SK-N-SH treated with all-trans-retinoic acid at 6 μM for 48 hours (cell line): ENCODE measurements around the gene CARD8.

Experiments used
- ATAC-seq: fragments of 200-7000 bp; cut with Tn5 transposase; 3 replicates; pipeline ENCODE4 v1.9.1; 2020; ENCODE audit warnings: mild to moderate bottlenecking, moderate library complexity
- ARNTL ChIP-seq: fragments of 450-650 bp; formaldehyde crosslinking; IDR thresholded peaks from 2 replicates; pipeline ENCODE4 v1.5.0; 2020; ENCODE audit warnings: low read depth, mild to moderate bottlenecking, moderate library complexity, borderline replicate concordance
- BACH2 ChIP-seq: fragments of 250-450 bp; sonication (Bioruptor Pico); IDR thresholded peaks from 2 replicates; pipeline ENCODE4 v1.9.0; 2021; ENCODE audit warnings: mild to moderate bottlenecking, borderline replicate concordance
- ESRRG ChIP-seq: fragments of 250-450 bp; sonication (Bioruptor Pico); IDR thresholded peaks from 2 replicates; pipeline ENCODE4 v1.6.1; 2021; ENCODE audit warnings: mild to moderate bottlenecking
- GLIS3 ChIP-seq: fragments of 250-450 bp; sonication (Bioruptor Pico); IDR thresholded peaks from 2 replicates; pipeline ENCODE4 v1.5.0; 2020; ENCODE audit warnings: mild to moderate bottlenecking, moderate library complexity
- ISL1 ChIP-seq: fragments of 250-450 bp; sonication (Bioruptor Pico); IDR thresholded peaks from 2 replicates; pipeline ENCODE4 v2.1.2; 2022; ENCODE audit warnings: mild to moderate bottlenecking, moderate library complexity
- OSR1 ChIP-seq: fragments of 250-450 bp; sonication (Bioruptor Pico); IDR thresholded peaks from 2 replicates; pipeline ENCODE4 v1.8.0; 2022; ENCODE audit warnings: moderate library complexity, mild to moderate bottlenecking, inconsistent platforms
- SNAI2 ChIP-seq: fragments of 250-450 bp; sonication (Bioruptor Pico); IDR thresholded peaks from 2 replicates; pipeline ENCODE4 v1.5.0; 2020; ENCODE audit warnings: mild to moderate bottlenecking, moderate library complexity
- TOX ChIP-seq: fragments of 250-450 bp; sonication (Bioruptor Pico); IDR thresholded peaks from 2 replicates; pipeline ENCODE4 v1.8.0; 2021; ENCODE audit warnings: mild to moderate bottlenecking, moderate library complexity, borderline replicate concordance
- ZFP3 ChIP-seq: fragments of 250-450 bp; sonication (Bioruptor Pico); IDR thresholded peaks from 2 replicates; pipeline ENCODE4 v1.5.0; 2020; ENCODE audit warnings: mild to moderate bottlenecking, moderate library complexity
- ZFP30 ChIP-seq: fragments of 450-650 bp; formaldehyde crosslinking; IDR thresholded peaks from 2 replicates; pipeline ENCODE4 v1.5.0; 2022; ENCODE audit warnings: mild to moderate bottlenecking, moderate library complexity
- ZNF565 ChIP-seq: fragments of 450-650 bp; formaldehyde crosslinking; conservative IDR thresholded peaks from 2 replicates; pipeline ENCODE4 v1.5.0; 2020; ENCODE audit warnings: low read depth, mild to moderate bottlenecking, moderate library complexity
- TF ChIP-seq, protein P1 (sequence below): fragments of 250-450 bp; sonication (Bioruptor Pico); IDR thresholded peaks from 2 replicates; pipeline ENCODE4 v1.8.0; 2021; ENCODE audit warnings: low read depth, mild to moderate bottlenecking, moderate library complexity, borderline replicate concordance
- TF ChIP-seq, protein P2 (sequence below): fragments of 250-450 bp; sonication (Bioruptor Pico); IDR thresholded peaks from 2 replicates; pipeline ENCODE4 v1.5.0; 2020; ENCODE audit warnings: mild to moderate bottlenecking, moderate library complexity
- TF ChIP-seq, protein P3 (sequence below): fragments of 250-450 bp; sonication (Bioruptor Pico); IDR thresholded peaks from 2 replicates; pipeline ENCODE4 v1.8.0; 2020; ENCODE audit warnings: mild to moderate bottlenecking, moderate library complexity, borderline replicate concordance

CARD8 gene

DNA sequence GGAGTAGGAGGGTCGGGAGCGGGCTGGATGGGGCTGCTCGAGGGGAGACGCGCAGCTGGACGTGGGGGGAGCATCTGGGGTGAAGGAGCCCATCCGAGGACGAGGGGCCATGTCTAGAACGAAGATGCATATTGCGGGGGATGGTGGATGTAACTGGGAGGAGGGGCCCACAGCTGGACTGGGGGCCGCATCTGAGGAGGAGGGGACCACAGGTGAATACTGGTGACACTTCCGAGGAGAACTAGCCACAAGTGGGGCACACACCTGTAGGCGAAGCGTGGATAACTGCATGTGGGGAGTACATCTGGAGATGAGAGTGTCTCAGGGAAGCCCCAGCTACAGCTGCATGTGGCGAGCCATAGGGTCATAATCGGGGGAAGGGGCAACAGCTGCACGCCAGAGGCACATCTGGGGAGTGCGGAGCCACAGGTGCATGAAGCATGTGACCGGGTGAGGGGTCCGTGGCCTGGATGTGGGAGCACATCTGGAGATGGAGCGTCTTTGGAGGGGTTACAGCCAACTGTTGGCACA, 84.8 kb downstream of the CARD8 start:
- ATAC-seq, result peak; percentile 18
- no peak for TF ChIP-seq SNAI2 (CRISPR knock-in tag)
- no peak for TF ChIP-seq OSR1
- TF ChIP-seq, protein P1, sequence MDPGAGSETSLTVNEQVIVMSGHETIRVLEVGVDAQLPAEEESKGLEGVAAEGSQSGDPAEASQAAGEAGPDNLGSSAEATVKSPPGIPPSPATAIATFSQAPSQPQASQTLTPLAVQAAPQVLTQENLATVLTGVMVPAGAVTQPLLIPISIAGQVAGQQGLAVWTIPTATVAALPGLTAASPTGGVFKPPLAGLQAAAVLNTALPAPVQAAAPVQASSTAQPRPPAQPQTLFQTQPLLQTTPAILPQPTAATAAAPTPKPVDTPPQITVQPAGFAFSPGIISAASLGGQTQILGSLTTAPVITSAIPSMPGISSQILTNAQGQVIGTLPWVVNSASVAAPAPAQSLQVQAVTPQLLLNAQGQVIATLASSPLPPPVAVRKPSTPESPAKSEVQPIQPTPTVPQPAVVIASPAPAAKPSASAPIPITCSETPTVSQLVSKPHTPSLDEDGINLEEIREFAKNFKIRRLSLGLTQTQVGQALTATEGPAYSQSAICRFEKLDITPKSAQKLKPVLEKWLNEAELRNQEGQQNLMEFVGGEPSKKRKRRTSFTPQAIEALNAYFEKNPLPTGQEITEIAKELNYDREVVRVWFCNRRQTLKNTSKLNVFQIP (CRISPR knock-in tag), result no peak
- TF ChIP-seq, protein P2, sequence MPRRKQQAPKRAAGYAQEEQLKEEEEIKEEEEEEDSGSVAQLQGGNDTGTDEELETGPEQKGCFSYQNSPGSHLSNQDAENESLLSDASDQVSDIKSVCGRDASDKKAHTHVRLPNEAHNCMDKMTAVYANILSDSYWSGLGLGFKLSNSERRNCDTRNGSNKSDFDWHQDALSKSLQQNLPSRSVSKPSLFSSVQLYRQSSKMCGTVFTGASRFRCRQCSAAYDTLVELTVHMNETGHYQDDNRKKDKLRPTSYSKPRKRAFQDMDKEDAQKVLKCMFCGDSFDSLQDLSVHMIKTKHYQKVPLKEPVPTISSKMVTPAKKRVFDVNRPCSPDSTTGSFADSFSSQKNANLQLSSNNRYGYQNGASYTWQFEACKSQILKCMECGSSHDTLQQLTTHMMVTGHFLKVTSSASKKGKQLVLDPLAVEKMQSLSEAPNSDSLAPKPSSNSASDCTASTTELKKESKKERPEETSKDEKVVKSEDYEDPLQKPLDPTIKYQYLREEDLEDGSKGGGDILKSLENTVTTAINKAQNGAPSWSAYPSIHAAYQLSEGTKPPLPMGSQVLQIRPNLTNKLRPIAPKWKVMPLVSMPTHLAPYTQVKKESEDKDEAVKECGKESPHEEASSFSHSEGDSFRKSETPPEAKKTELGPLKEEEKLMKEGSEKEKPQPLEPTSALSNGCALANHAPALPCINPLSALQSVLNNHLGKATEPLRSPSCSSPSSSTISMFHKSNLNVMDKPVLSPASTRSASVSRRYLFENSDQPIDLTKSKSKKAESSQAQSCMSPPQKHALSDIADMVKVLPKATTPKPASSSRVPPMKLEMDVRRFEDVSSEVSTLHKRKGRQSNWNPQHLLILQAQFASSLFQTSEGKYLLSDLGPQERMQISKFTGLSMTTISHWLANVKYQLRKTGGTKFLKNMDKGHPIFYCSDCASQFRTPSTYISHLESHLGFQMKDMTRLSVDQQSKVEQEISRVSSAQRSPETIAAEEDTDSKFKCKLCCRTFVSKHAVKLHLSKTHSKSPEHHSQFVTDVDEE (CRISPR knock-in tag), result no peak
- TF ChIP-seq, protein P3, sequence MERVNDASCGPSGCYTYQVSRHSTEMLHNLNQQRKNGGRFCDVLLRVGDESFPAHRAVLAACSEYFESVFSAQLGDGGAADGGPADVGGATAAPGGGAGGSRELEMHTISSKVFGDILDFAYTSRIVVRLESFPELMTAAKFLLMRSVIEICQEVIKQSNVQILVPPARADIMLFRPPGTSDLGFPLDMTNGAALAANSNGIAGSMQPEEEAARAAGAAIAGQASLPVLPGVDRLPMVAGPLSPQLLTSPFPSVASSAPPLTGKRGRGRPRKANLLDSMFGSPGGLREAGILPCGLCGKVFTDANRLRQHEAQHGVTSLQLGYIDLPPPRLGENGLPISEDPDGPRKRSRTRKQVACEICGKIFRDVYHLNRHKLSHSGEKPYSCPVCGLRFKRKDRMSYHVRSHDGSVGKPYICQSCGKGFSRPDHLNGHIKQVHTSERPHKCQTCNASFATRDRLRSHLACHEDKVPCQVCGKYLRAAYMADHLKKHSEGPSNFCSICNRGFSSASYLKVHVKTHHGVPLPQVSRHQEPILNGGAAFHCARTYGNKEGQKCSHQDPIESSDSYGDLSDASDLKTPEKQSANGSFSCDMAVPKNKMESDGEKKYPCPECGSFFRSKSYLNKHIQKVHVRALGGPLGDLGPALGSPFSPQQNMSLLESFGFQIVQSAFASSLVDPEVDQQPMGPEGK (CRISPR knock-in tag), result no peak
- no peak for TF ChIP-seq GLIS3 (CRISPR knock-in tag)
- no peak for TF ChIP-seq BACH2 (CRISPR knock-in tag)

DNA sequence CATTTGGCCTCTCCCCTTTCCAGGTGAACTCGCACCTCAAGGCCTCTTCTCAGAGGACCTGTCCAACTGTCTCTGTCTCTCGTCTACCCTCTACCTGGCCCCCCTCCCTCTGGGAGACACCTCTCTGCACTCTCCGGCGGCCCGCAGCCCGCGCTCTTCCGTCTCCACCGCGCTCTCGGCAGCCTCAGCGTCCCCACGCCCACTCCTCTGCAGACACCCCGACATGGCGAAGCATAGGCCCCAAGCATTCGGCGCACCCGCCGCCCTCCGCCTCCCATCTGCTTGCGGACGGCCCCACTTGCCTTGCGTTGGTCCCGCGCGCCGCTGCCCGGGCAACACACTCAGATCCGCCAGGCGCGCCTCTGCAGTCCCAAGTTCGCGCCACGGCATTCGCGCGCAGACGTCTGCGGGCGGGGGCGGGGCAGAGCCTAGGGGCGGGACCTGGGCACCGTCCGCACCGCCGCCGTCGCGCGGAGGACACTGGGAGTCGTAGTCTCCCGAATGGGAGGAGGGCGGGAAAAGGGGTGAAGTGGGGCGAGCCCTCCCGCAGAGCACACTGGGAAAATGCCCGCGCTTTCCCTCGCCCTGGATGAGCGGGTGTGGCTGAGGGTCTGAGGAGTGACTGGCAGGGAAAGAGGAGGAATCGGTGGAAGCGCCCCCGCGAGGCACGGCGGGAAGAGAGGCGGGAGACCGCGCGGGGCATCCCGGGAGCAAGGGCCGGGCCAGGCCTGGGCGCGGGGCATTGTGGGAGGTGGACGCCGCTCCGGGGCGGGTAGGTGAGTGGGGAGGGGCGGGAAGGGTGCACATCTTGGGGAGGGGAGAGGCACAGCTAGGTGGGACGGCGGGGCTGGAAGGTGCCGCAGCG, 85.5 kb downstream of the CARD8 start, which contains the start of the genes LIG1 and ZSWIM9:
Gene LIG1, minus strand, starts transcription at position 406 of the 865 bp plus-strand sequence. CDS start 4,778 bp downstream, outside the sequence.
Gene ZSWIM9, plus strand, starts transcription at position 742 of the 865 bp plus-strand sequence. CDS start 1,123 bp downstream, outside the sequence.
- TF ChIP-seq ISL1 (CRISPR knock-in tag), result no peak
- TF ChIP-seq, protein P2 (CRISPR knock-in tag), result peak; percentile 29; the same call in 1 of the 2 replicates
- ATAC-seq, result peak; percentile 95

DNA sequence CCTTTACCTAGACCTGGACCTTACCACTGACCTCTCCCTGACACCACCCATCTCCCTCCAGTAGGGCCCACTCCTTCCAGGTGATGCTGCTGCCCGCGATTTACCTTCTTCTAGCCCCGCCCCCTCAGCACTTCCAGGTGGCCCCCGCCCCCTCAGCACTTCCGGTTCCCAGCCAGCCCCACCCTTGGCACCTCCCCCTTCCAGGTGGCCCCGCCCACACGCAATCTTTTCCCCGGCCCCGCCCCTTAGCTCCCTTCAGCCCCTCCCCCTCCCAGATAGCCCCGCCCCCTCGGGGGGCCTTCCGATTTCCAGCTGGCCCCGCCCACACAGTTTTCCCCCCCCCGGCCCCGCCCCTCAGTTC, 86.2 kb downstream of the CARD8 start:
- TF ChIP-seq ZFP3, result no peak
- no peak for TF ChIP-seq TOX (CRISPR knock-in tag)
- TF ChIP-seq, protein P1 (CRISPR knock-in tag), result no peak
- no peak for TF ChIP-seq ZFP30 (CRISPR knock-in tag)
- no peak for TF ChIP-seq ESRRG (CRISPR knock-in tag)
- TF ChIP-seq, protein P3 (CRISPR knock-in tag), result no peak
- TF ChIP-seq SNAI2 (CRISPR knock-in tag), result no peak
- no peak for TF ChIP-seq ZNF565 (CRISPR knock-in tag)
- TF ChIP-seq ARNTL (CRISPR knock-in tag), result no peak
- TF ChIP-seq, all 23 proteins: peak for 0
- ATAC-seq, result peak; percentile 23
